IMR-90 (cell line): Measurements from ENCODE around the gene GTF2I. TPM values are rescaled to one million over a fixed set of nuclear protein-coding genes. Genes with fewer than 3 reads are reported as not detected.
A peak's percentile ranks its signal among the peaks of the same experiment; 100 is the strongest.

Experiments
- ATAC-seq: fragments of 200-7000 bp; cut with Tn5 transposase; 2 replicates; pipeline ENCODE4 v1.9.1; 2020; ENCODE audit warnings: low read depth, mild to moderate bottlenecking, moderate library complexity
- BruUV-seq: library from RNA; stranded (reverse); fragments of 400-500 nt; replicated peaks from 2 replicates; lab custom pipeline; 2021; lab: Mats Ljungman, UMichigan
- CTCF ChIA-PET: fragments of 300-600 bp; formaldehyde crosslinking; extraction: SDS; loops from one replicate; lab custom pipeline; 2021; ENCODE audit warnings: antibody characterized with exemption; lab: Yijun Ruan, JAX
- POLR2A ChIA-PET: fragments of 300-600 bp; sonication (Branson Sonifier 250); formaldehyde crosslinking; loops from one replicate; lab custom pipeline; 2022; ENCODE audit warnings: antibody characterized with exemption; ENCODE audit not compliant: unreplicated experiment; lab: Charles Lee
- DNase-seq: peaks from one replicate; pipeline ENCODE4 v3.0.0; 2013
- H2AFZ ChIP-seq: replicated peaks from 2 replicates; pipeline ENCODE3; 2013; ENCODE audit warnings: low read length, mild to moderate bottlenecking; ENCODE audit not compliant: poor library complexity
- H2AK5ac ChIP-seq: 2 replicates; pipeline ENCODE4 v1.6.1; 2013; ENCODE audit warnings: low read depth, low read length, inconsistent platforms
- H2AK9ac ChIP-seq: replicated peaks from 2 replicates; pipeline ENCODE3; 2013; ENCODE audit warnings: mild to moderate bottlenecking, low read depth, low read length, moderate library complexity; ENCODE audit not compliant: poor library complexity
- H2BK120ac ChIP-seq: 2 replicates; pipeline ENCODE4 v1.6.1; 2013; ENCODE audit warnings: low read depth, low read length, inconsistent platforms
- H2BK15ac ChIP-seq: 3 replicates; pipeline ENCODE4 v1.6.1; 2013; ENCODE audit warnings: low read depth, low read length, inconsistent platforms
- H2BK20ac ChIP-seq: 2 replicates; pipeline ENCODE4 v1.6.1; 2013; ENCODE audit warnings: low read depth, mild to moderate bottlenecking, inconsistent platforms, low read length, moderate library complexity
- H2BK5ac ChIP-seq: 2 replicates; pipeline ENCODE4 v1.6.1; 2013; ENCODE audit warnings: mild to moderate bottlenecking, low read depth, low read length, inconsistent platforms; ENCODE audit not compliant: poor library complexity, severe bottlenecking
- H3K14ac ChIP-seq: replicated peaks from 2 replicates; pipeline ENCODE4 v1.6.1; 2013; ENCODE audit warnings: low read depth, low read length, inconsistent platforms
- H3K18ac ChIP-seq: 2 replicates; pipeline ENCODE4 v1.6.1; 2013; ENCODE audit warnings: low read depth, low read length, control low read depth
- H3K23ac ChIP-seq: 2 replicates; pipeline ENCODE4 v1.6.1; 2013; ENCODE audit warnings: low read depth, low read length, inconsistent platforms
- H3K27ac ChIP-seq: 2 replicates; pipeline ENCODE4 v1.5.1; 2013; ENCODE audit warnings: mild to moderate bottlenecking, control low read depth, low read length; ENCODE audit not compliant: insufficient read depth
- H3K27me3 ChIP-seq: 2 replicates; pipeline ENCODE4 v1.6.1; 2013; ENCODE audit warnings: low read length; ENCODE audit not compliant: control insufficient read depth, insufficient read depth
- H3K36me3 ChIP-seq: 2 replicates; pipeline ENCODE4 v1.6.1; 2013; ENCODE audit warnings: low read length, mixed read lengths; ENCODE audit not compliant: control insufficient read depth, insufficient read depth
- H3K4ac ChIP-seq: 2 replicates; pipeline ENCODE4 v1.6.1; 2013; ENCODE audit warnings: low read depth, low read length, inconsistent platforms
- H3K4me1 ChIP-seq: 2 replicates; pipeline ENCODE4 v1.6.1; 2013; ENCODE audit warnings: low read length, mixed read lengths; ENCODE audit not compliant: control insufficient read depth, insufficient read depth
- H3K4me2 ChIP-seq: 2 replicates; pipeline ENCODE4 v1.6.1; 2013; ENCODE audit warnings: low read depth, mild to moderate bottlenecking, control low read depth, low read length, moderate library complexity
- H3K4me3 ChIP-seq: 2 replicates; pipeline ENCODE4 v1.5.1; 2013; ENCODE audit warnings: low read depth, mild to moderate bottlenecking, control low read depth, low read length, moderate library complexity; ENCODE audit not compliant: insufficient read depth
- H3K56ac ChIP-seq: 2 replicates; pipeline ENCODE4 v1.6.1; 2013; ENCODE audit warnings: low read length, inconsistent platforms; ENCODE audit not compliant: insufficient read depth; ENCODE audit errors: extremely low read depth
- H3K79me1 ChIP-seq, 2 experiments: 2 replicates each; pipeline ENCODE4 v1.6.1; 2013; ENCODE audit warnings: low read length in 2 of 2, inconsistent platforms in 1 of 2, low read depth in 1 of 2
- H3K9ac ChIP-seq: 2 replicates; pipeline ENCODE4 v1.6.1; 2013; ENCODE audit warnings: low read depth, low read length, control low read depth
- H3K9me1 ChIP-seq: 2 replicates; pipeline ENCODE4 v1.6.1; 2013; ENCODE audit warnings: low read length, inconsistent platforms; ENCODE audit not compliant: insufficient read depth
- H3K9me3 ChIP-seq: 2 replicates; pipeline ENCODE4 v1.6.1; 2013; ENCODE audit warnings: low read length; ENCODE audit not compliant: control insufficient read depth, insufficient read depth
- H4K20me1 ChIP-seq: 2 replicates; pipeline ENCODE4 v1.6.1; 2013; ENCODE audit warnings: low read length, inconsistent platforms; ENCODE audit not compliant: insufficient read depth
- H4K5ac ChIP-seq: 2 replicates; pipeline ENCODE4 v1.6.1; 2013; ENCODE audit warnings: mild to moderate bottlenecking, low read depth, low read length, control low read depth
- H4K8ac ChIP-seq, 2 experiments: 2 replicates each; pipeline ENCODE4 v1.6.1; 2013; ENCODE audit warnings: low read depth in 2 of 2, low read length in 2 of 2, control low read depth in 1 of 2, inconsistent platforms in 1 of 2
- H4K91ac ChIP-seq: 2 replicates; pipeline ENCODE4 v1.6.1; 2013; ENCODE audit warnings: low read depth, low read length, inconsistent platforms; ENCODE audit not compliant: insufficient read depth
- CHD1 ChIP-seq: IDR thresholded peaks from 2 replicates; pipeline ENCODE4 v1.6.1; 2012; ENCODE audit warnings: low read depth, low read length, improper control_type of control experiment
- CTCF ChIP-seq: conservative IDR thresholded peaks from 2 replicates; pipeline ENCODE4 v1.5.1; 2012; ENCODE audit warnings: mild to moderate bottlenecking, low read depth, low read length, improper control_type of control experiment
- MAZ ChIP-seq: IDR thresholded peaks from 2 replicates; pipeline ENCODE4 v1.6.1; 2012; ENCODE audit warnings: low read depth, mild to moderate bottlenecking, low read length, improper control_type of control experiment, moderate library complexity, borderline replicate concordance
- MXI1 ChIP-seq: IDR thresholded peaks from 2 replicates; pipeline ENCODE4 v1.6.1; 2012; ENCODE audit warnings: low read depth, mild to moderate bottlenecking, low read length, moderate library complexity, borderline replicate concordance
- POLR2A ChIP-seq: IDR thresholded peaks from 2 replicates; pipeline ENCODE4 v1.6.1; 2012; ENCODE audit warnings: mild to moderate bottlenecking, low read depth, low read length
- RAD21 ChIP-seq: IDR thresholded peaks from 2 replicates; pipeline ENCODE4 v1.6.1; 2012; ENCODE audit warnings: low read length, improper control_type of control experiment
- RCOR1 ChIP-seq: IDR thresholded peaks from 2 replicates; pipeline ENCODE4 v1.6.1; 2012; ENCODE audit warnings: mild to moderate bottlenecking, low read length, improper control_type of control experiment; ENCODE audit not compliant: insufficient replicate concordance
- USF2 ChIP-seq: fragments of 150-350 bp; IDR thresholded peaks from 2 replicates; pipeline ENCODE4 v1.6.1; 2017; ENCODE audit warnings: mild to moderate bottlenecking, antibody characterized with exemption, low read length, low read depth
- WGBS, 2 experiments: methylation state at CpG; one replicate each; pipeline versions ENCODE4 v1.1.5 to v1.1.7; 2013; ENCODE audit warnings: missing lambda C conversion rate in 2 of 2; ENCODE audit not compliant: insufficient read length in 1 of 2; ENCODE audit errors: extremely low coverage in 2 of 2; 5-methylcytosine and 5-hydroxymethylcytosine counted together
- dilution Hi-C: fragments of 300-500 bp; cut with HindIII; formaldehyde crosslinking; loops from one replicate; pipeline ENCODE4 v1.14.3; 2018; ENCODE audit warnings: low sequenced_read_pairs; ENCODE audit not compliant: unreplicated experiment
- in situ Hi-C: fragments of 300-500 bp; cut with MboI; formaldehyde crosslinking; loops from 3 replicates; pipeline ENCODE4 v1.14.3; 2019; ENCODE audit warnings: low sequenced_read_pairs, inconsistent platforms, mixed read lengths
- intact Hi-C: fragments of 100-400 bp; cut with micrococcal nuclease; formaldehyde crosslinking; loops from 2 replicates; pipeline ENCODE4 v1.10.0; 2022
- polyA plus RNA-seq, 3 experiments: library from polyadenylated mRNA; depleted of rRNA; stranded (reverse); fragments of >200 nt; gene quantifications; 2 replicates each; pipeline ENCODE4 v1.2.3, GENCODE V29; 2012; ENCODE audit warnings: low replicate concordance in 1 of 3
- total RNA-seq: library from RNA; depleted of rRNA; stranded (reverse); fragments of >200 nt; gene quantifications from 2 replicates; pipeline ENCODE4 v1.2.3, GENCODE V29; 2012

The GTF2I gene
- total and polyA plus RNA-seq, 2 of the 4 experiments (the other 2 are of a cell fraction), result 46.4 to 88.8 TPM

GRCh38 chr7:74722153-74722552, 64.6 kb downstream of the GTF2I start:
- Histone ChIP-seq H3K4me3 (no peak overlapping the region), H2BK120ac (no peak overlapping the region), H4K91ac (no peak overlapping the region), H3K79me1 (peaks cover 30 to 33% of the 10 kb centered on the region in 2 experiments), H3K36me3 (peaks cover 22% of the 10 kb centered on the region), H3K56ac (no peak overlapping the region), H4K20me1 (no peaks in the 10 kb centered on the region), H3K9me1 (peaks cover 3% of the 10 kb centered on the region), H3K4me2 (no peak overlapping the region), H2AK9ac (no peak overlapping the region), H2BK15ac (no peak overlapping the region), H2AFZ (no peak overlapping the region), H3K9me3 (no peaks in the 10 kb centered on the region), H3K4me1 (peaks cover 9% of the 10 kb centered on the region), H3K27me3 (no peaks in the 10 kb centered on the region), H4K5ac (0 out of 2 replicates have a peak overlapping the region, but pooled peaks have one; percentile 25), H4K8ac (no peak overlapping the region; a peak in 1 of 4 replicates), H3K27ac (no peak overlapping the region), H2BK20ac (no peak overlapping the region), H3K9ac (no peak overlapping the region), H2AK5ac (no peak overlapping the region), H3K23ac (no peak overlapping the region), H3K14ac (no peak overlapping the region), H3K18ac (no peak overlapping the region), H3K4ac (no peak overlapping the region), H2BK5ac (peak overlapping the region; percentile 13)
- in situ Hi-C loops (no loop called here), intact Hi-C loops (no loop called here), dilution Hi-C loops (no loop called here)
- DNase-seq (no peak), ATAC-seq (no peak)
- no peak for TF ChIP-seq CHD1
- no peak for TF ChIP-seq CTCF
- TF ChIP-seq POLR2A, result no peak
- no peak for TF ChIP-seq MXI1
- TF ChIP-seq MAZ, result no peak
- no peak for TF ChIP-seq USF2
- no peak for TF ChIP-seq RAD21
- no peak for TF ChIP-seq RCOR1
- ChIA-PET CTCF (no interaction called here), POLR2A (no interaction called here)
- 96% methylated on average over 10 of the region's 16 CpGs; no CpG with 5 or more reads in 1 of the 2 experiments for WGBS, 2 experiments
- no TSS peak for BruUV-seq
